K562 (cell line): ENCODE data around the gene IL4I1. TPM values are rescaled to one million over a fixed set of nuclear protein-coding genes. Genes with fewer than 3 reads are reported as not detected.

Experiments
- BMI1 ChIP-seq: fragments of 150-350 bp; IDR thresholded peaks from 2 replicates; pipeline ENCODE4 v1.6.1; 2014; ENCODE audit warnings: low read length
- DNMT1 ChIP-seq: fragments of 450-650 bp; IDR thresholded peaks from 2 replicates; pipeline ENCODE4 v1.6.1; 2016; ENCODE audit warnings: antibody characterized with exemption, mild to moderate bottlenecking
- GATAD2A ChIP-seq: fragments of 450-650 bp; IDR thresholded peaks from 2 replicates; pipeline ENCODE4 v1.6.1; 2017
- NCOR1 ChIP-seq: fragments of 450-650 bp; IDR thresholded peaks from 2 replicates; pipeline ENCODE4 v1.6.1; 2016; ENCODE audit warnings: mild to moderate bottlenecking, moderate library complexity
- SRF ChIP-seq, 2 experiments: fragments of 250-450, 450-650 bp in 1 of 2; sonication (Bioruptor Pico) in 1 of 2; sonication (generic) in 1 of 2; formaldehyde crosslinking; IDR thresholded peaks; 2 replicates each; pipeline versions ENCODE4 v1.5.0 to v1.5.1; 2020 to 2022; ENCODE audit warnings: mild to moderate bottlenecking in 1 of 2, missing genetic modification reagents in 1 of 2
- TCF3 ChIP-seq: sonication (generic); formaldehyde crosslinking; IDR thresholded peaks from 2 replicates; pipeline ENCODE4 v1.4.0; 2020; ENCODE audit warnings: mild to moderate bottlenecking, missing genetic modification reagents
- XRCC4 ChIP-seq: IDR thresholded peaks from one replicate; pipeline ENCODE4 v1.6.1; 2011; ENCODE audit not compliant: insufficient read depth, insufficient read length; ENCODE audit errors: extremely low read depth
- ZSCAN29 ChIP-seq: fragments of 450-650 bp; IDR thresholded peaks from 2 replicates; pipeline ENCODE4 v1.6.1; 2017
- polyA plus RNA-seq, 8 experiments: library from polyadenylated mRNA; depleted of rRNA in 4 of 8; stranded (reverse) in 5 of 8; unstranded in 3 of 8; fragments of >200 nt; fragmentation: Nextera tagmentation in 2 of 8; fragmentation: Illumina TruSeq in 1 of 8; extraction: Ambion mirVana in 2 of 8; extraction: Trizol in 1 of 8; gene quantifications; 2 replicates each; pipeline versions ENCODE4 v1.2.1 to v1.2.3, GENCODE V29; 2011 to 2014; ENCODE audit warnings: inconsistent platforms in 1 of 8, missing spikeins in 1 of 8
- total RNA-seq, 7 experiments: library from RNA; depleted of rRNA in 6 of 7; stranded (reverse); fragments of >200 nt in 6 of 7; fragmentation: Illumina TruSeq in 2 of 7; extraction: Trizol in 2 of 7; gene quantifications; 2 replicates each; pipeline versions ENCODE4 v1.2.1 to v1.2.3, GENCODE V29; 2011 to 2021; ENCODE audit warnings: low replicate concordance in 1 of 7
- TF ChIP-seq, protein P1 (sequence below): IDR thresholded peaks from 2 replicates; pipeline ENCODE4 v1.6.1; 2011; ENCODE audit warnings: borderline replicate concordance, low read depth, mild to moderate bottlenecking, moderate library complexity, low read length; ENCODE audit not compliant: insufficient read depth, poor library complexity, severe bottlenecking
- TF ChIP-seq, protein P2 (sequence below), 2 experiments: fragments of 200-800 bp in 1 of 2; sonication (Bioruptor generic) in 1 of 2; sonication (generic) in 1 of 2; formaldehyde crosslinking in 1 of 2; IDR thresholded peaks in 1 of 2; conservative IDR thresholded peaks in 1 of 2; 2 replicates each; pipeline versions ENCODE4 v1.5.0 to v1.6.1; 2016 to 2020; ENCODE audit warnings: missing compliant biosample characterization in 1 of 2, missing genetic modification characterization in 1 of 2, missing genetic modification reagents in 1 of 2
- TF ChIP-seq, protein P3 (sequence below): fragments of 450-650 bp; formaldehyde crosslinking; IDR thresholded peaks from 2 replicates; pipeline ENCODE4 v1.4.0; 2020; ENCODE audit warnings: mild to moderate bottlenecking
- TF ChIP-seq, protein P4 (sequence below): fragments of 250-450 bp; sonication (Bioruptor Pico); IDR thresholded peaks from 2 replicates; pipeline ENCODE4 v1.8.0; 2022; ENCODE audit warnings: moderate library complexity, mild to moderate bottlenecking, inconsistent platforms
- TF ChIP-seq, protein P5 (sequence below), 2 experiments: fragments of 450-650 bp; IDR thresholded peaks; 2 replicates each; pipeline ENCODE4 v1.6.1; 2016; ENCODE audit warnings: mild to moderate bottlenecking in 2 of 2, borderline replicate concordance in 1 of 2, low read depth in 1 of 2, moderate library complexity in 1 of 2

IL4I1 gene
- total and polyA plus RNA-seq, 9 of the 15 experiments (the other 6 are each of a cell fraction or from before 2014, with no cell fraction given): 0.06 to 0.95 (median 0.43) TPM; not detected in 2

DNA sequence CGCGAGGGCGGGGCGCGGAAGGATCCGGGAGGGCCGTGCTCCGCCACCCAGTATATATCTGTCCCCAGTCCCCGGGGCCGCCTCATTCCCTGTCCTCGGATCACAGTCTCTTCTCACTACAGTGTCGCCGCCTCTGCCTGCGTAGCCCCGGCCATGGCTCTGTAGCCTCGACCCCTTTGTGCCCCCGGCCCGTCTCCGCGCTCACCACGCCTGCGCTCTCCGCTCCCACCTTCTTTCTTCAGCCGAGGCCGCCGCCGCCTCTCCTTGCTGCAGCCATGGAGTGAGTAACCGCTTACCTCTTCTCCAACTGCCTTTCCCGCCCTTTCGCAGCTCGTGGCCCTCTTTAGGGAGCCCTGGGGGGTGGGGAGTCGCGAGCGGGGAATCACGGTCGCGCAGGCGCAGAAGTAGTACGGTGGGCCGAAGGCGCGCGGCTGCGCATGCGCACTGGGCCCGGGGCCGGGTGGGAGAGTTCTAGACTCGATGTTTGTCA is 32.5 kb upstream of the IL4I1 start, which contains the start of the genes ATF5 and NUP62 (continued):
- TF ChIP-seq, protein P1, sequence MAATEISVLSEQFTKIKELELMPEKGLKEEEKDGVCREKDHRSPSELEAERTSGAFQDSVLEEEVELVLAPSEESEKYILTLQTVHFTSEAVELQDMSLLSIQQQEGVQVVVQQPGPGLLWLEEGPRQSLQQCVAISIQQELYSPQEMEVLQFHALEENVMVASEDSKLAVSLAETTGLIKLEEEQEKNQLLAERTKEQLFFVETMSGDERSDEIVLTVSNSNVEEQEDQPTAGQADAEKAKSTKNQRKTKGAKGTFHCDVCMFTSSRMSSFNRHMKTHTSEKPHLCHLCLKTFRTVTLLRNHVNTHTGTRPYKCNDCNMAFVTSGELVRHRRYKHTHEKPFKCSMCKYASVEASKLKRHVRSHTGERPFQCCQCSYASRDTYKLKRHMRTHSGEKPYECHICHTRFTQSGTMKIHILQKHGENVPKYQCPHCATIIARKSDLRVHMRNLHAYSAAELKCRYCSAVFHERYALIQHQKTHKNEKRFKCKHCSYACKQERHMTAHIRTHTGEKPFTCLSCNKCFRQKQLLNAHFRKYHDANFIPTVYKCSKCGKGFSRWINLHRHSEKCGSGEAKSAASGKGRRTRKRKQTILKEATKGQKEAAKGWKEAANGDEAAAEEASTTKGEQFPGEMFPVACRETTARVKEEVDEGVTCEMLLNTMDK: no peak
- TF ChIP-seq ZSCAN29 (peak; percentile 91), BMI1 (no peak), NCOR1 (peak; percentile 63), GATAD2A (no peak), TCF3 (CRISPR knock-in tag) (peak; percentile 5), SRF (CRISPR knock-in tag; IDR thresholded peaks at IDR 0.05) (peak in 1 of 2 experiments; percentile 36; a peak in 1 of 4 replicates), XRCC4 (no peak), DNMT1 (no peak; the same call in none of the 2 replicates)
- TF ChIP-seq, protein P2, sequence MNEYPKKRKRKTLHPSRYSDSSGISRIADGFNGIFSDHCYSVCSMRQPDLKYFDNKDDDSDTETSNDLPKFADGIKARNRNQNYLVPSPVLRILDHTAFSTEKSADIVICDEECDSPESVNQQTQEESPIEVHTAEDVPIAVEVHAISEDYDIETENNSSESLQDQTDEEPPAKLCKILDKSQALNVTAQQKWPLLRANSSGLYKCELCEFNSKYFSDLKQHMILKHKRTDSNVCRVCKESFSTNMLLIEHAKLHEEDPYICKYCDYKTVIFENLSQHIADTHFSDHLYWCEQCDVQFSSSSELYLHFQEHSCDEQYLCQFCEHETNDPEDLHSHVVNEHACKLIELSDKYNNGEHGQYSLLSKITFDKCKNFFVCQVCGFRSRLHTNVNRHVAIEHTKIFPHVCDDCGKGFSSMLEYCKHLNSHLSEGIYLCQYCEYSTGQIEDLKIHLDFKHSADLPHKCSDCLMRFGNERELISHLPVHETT (CRISPR knock-in tag; conservative IDR thresholded peaks at IDR 0.05 in 1 of 2, IDR thresholded peaks at IDR 0.05 in 1 of 2): peak in 1 of 2 experiments; percentile 78; a peak in 2 of 4 replicates
- TF ChIP-seq, protein P3, sequence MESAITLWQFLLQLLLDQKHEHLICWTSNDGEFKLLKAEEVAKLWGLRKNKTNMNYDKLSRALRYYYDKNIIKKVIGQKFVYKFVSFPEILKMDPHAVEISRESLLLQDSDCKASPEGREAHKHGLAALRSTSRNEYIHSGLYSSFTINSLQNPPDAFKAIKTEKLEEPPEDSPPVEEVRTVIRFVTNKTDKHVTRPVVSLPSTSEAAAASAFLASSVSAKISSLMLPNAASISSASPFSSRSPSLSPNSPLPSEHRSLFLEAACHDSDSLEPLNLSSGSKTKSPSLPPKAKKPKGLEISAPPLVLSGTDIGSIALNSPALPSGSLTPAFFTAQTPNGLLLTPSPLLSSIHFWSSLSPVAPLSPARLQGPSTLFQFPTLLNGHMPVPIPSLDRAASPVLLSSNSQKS (CRISPR knock-in tag): no peak
- TF ChIP-seq, protein P4, sequence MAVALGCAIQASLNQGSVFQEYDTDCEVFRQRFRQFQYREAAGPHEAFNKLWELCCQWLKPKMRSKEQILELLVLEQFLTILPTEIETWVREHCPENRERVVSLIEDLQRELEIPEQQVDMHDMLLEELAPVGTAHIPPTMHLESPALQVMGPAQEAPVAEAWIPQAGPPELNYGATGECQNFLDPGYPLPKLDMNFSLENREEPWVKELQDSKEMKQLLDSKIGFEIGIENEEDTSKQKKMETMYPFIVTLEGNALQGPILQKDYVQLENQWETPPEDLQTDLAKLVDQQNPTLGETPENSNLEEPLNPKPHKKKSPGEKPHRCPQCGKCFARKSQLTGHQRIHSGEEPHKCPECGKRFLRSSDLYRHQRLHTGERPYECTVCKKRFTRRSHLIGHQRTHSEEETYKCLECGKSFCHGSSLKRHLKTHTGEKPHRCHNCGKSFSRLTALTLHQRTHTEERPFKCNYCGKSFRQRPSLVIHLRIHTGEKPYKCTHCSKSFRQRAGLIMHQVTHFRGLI (CRISPR knock-in tag): no peak
- TF ChIP-seq, protein P5, sequence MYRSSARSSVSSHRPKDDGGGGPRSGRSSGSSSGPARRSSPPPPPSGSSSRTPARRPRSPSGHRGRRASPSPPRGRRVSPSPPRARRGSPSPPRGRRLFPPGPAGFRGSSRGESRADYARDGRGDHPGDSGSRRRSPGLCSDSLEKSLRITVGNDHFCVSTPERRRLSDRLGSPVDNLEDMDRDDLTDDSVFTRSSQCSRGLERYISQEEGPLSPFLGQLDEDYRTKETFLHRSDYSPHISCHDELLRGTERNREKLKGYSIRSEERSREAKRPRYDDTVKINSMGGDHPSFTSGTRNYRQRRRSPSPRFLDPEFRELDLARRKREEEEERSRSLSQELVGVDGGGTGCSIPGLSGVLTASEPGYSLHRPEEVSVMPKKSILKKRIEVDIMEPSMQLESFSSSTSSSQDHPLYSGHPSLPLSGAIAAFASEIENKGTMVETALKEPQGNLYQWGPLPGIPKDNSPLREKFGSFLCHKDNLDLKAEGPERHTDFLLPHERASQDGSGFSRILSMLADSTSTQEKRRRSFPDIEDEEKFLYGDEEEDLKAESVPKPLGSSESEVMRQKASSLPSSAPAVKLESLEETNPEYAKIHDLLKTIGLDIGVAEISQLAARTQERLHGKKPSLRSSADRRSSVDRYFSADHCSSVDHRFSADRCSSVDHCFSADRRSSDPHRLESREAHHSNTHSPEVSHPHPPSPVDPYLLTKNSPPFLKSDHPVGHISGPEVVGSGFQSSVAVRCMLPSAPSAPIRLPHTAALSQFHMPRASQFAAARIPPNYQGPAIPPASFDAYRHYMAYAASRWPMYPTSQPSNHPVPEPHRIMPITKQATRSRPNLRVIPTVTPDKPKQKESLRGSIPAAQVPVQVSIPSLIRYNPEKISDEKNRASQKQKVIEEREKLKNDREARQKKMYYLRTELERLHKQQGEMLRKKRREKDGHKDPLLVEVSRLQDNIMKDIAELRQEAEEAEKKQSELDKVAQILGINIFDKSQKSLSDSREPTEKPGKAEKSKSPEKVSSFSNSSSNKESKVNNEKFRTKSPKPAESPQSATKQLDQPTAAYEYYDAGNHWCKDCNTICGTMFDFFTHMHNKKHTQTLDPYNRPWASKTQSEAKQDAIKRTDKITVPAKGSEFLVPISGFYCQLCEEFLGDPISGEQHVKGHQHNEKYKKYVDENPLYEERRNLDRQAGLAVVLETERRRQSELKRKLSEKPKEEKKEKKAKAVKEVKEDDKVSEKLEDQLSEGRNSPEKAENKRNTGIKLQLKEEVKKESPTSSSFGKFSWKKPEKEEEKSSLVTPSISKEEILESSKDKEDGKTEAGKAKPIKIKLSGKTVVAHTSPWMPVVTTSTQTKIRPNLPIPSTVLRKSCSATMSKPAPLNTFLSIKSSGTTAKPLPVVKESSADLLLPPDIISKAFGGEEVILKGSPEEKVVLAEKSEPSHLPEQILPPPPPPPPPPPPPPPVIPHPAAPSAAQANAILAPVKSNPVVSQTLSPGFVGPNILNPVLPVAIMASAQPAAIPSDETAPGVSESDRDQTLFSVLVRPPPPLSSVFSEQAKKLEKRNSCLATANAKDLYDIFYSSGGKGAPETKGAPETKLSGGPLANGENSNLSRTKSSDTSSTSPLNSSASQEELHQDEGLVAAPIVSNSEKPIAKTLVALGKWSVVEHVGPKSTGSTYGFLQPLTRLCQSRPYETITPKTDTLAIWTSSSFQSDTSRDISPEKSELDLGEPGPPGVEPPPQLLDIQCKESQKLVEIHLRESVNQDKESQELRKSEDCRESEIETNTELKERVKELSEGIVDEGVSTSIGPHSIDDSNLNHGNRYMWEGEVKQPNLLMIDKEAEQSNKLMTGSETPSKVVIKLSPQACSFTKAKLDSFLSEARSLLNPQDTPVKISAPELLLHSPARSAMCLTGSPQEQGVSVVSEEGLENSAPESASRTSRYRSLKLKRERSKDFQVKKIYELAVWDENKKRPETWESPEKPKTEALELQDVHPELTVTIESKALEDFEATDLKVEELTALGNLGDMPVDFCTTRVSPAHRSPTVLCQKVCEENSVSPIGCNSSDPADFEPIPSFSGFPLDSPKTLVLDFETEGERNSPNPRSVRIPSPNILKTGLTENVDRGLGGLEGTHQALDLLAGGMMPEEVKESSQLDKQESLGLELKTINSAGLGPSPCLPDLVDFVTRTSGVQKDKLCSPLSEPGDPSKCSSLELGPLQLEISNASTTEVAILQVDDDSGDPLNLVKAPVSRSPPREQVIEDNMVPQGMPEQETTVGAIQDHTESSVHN (IDR thresholded peaks at IDR 0.05; ENCODE audit: borderline replicate concordance in 1 of 2, low read depth in 1 of 2): no peak
